Activated T-helper 1 cell treated with anti-CD3 and anti-CD28 coated beads, Interleukin-12 subunit alpha, Interleukin-12 subunit beta, Interleukin-2, Interleukin-4 antibody, amounts not matched to agents 30 ng/mL and 10 ng/mL and 1 ng/mL, durations not matched to agents 14 hours and 24 hours and 36 hours (primary cell): ENCODE results near the gene EPHB4. TPM values are rescaled to one million over a fixed set of nuclear protein-coding genes. Genes with fewer than 3 reads are reported as not detected.
"Not testable (repeated sequence)": the region's sequence is repeated elsewhere in the genome, so short reads cannot be mapped to it uniquely, and the experiment has no call there.

Experiments
- DNase-seq: peaks from one replicate; pipeline ENCODE4 v3.0.0; 2021; ENCODE audit warnings: low spot score
- H3K27ac Mint-ChIP-seq: one replicate; pipeline ENCODE4 v1.8.0; 2021; ENCODE audit warnings: mild to moderate bottlenecking, mixed read lengths
- H3K27me3 Mint-ChIP-seq: one replicate; pipeline ENCODE4 v1.8.0; 2022; ENCODE audit warnings: mild to moderate bottlenecking, moderate library complexity, mixed read lengths; ENCODE audit not compliant: insufficient read depth
- H3K36me3 Mint-ChIP-seq: one replicate; pipeline ENCODE4 v1.8.0; 2021; ENCODE audit warnings: low read depth, mixed read lengths
- H3K4me1 Mint-ChIP-seq: one replicate; pipeline ENCODE4 v1.8.0; 2021; ENCODE audit warnings: low read depth, mixed read lengths
- H3K4me3 Mint-ChIP-seq: one replicate; pipeline ENCODE4 v1.8.0; 2021; ENCODE audit warnings: mild to moderate bottlenecking, moderate library complexity, mixed read lengths
- H3K9me3 Mint-ChIP-seq: one replicate; pipeline ENCODE4 v1.8.0; 2021; ENCODE audit warnings: mixed read lengths
- intact Hi-C: fragments of 100-400 bp; cut with micrococcal nuclease; formaldehyde crosslinking; loops from one replicate; pipeline ENCODE4 v1.15.1; 2024
- total RNA-seq: library from RNA; stranded (reverse); gene quantifications from 2 replicates; pipeline ENCODE4 v1.2.3, GENCODE V29; 2022

Gene EPHB4
- total RNA-seq, 1 donor from 2014 or later = 2.4 TPM

GRCh38 chr7:100824499-100825214 lies 2.7 kb downstream of the EPHB4 start:
- intact Hi-C loops = no loop called here
- Mint-ChIP-seq H3K4me3 (no peak overlapping the region), H3K4me1 (peaks cover 15% of the 10 kb centered on the region), H3K9me3 (no peaks in the 10 kb centered on the region), H3K27ac (no peak overlapping the region), H3K27me3 (peaks cover 34% of the 10 kb centered on the region), H3K36me3 (no peaks in the 10 kb centered on the region)
- DNase-seq = no peak

GRCh38 chr7:100823534-100823933 lies 3.8 kb downstream of the EPHB4 start:
- DNase-seq = no peak
- H3K9me3 Mint-ChIP-seq = no peaks in the 10 kb centered on the region
- peaks cover 15% of the 10 kb centered on the region for H3K4me1 Mint-ChIP-seq
- no peaks in the 10 kb centered on the region for H3K36me3 Mint-ChIP-seq
- intact Hi-C loops = no loop called here
- H3K27me3 Mint-ChIP-seq = peaks cover 26% of the 10 kb centered on the region
- no peak overlapping the region for H3K4me3 Mint-ChIP-seq
- H3K27ac Mint-ChIP-seq = no peak overlapping the region

- no peaks in the 10 kb centered on the region for H3K9me3 Mint-ChIP-seq
- intact Hi-C loops = no loop called here
- peaks cover 15% of the 10 kb centered on the region for H3K4me1 Mint-ChIP-seq
- no peaks in the 10 kb centered on the region for H3K36me3 Mint-ChIP-seq
- peaks cover 23% of the 10 kb centered on the region for H3K27me3 Mint-ChIP-seq
- no peak for DNase-seq
- H3K4me3 Mint-ChIP-seq = no peak overlapping the region
- no peak overlapping the region for H3K27ac Mint-ChIP-seq
These were observed 4.2 kb downstream of the EPHB4 start for GRCh38 chr7:100823140-100823525.

- Mint-ChIP-seq H3K4me1 (peaks cover 9% of the 10 kb centered on the region), H3K36me3 (no peaks in the 10 kb centered on the region), H3K27me3 (peaks cover 18% of the 10 kb centered on the region), H3K9me3 (no peaks in the 10 kb centered on the region), H3K4me3 (no peak overlapping the region), H3K27ac (no peak overlapping the region)
- DNase-seq = no peak
- intact Hi-C loops = no loop called here
These were observed 4.8 kb downstream of the EPHB4 start for GRCh38 chr7:100822236-100823139.

- Mint-ChIP-seq H3K27me3 (peaks cover under 1% of the 10 kb centered on the region), H3K4me1 (no peaks in the 10 kb centered on the region), H3K36me3 (no peaks in the 10 kb centered on the region), H3K27ac (no peak overlapping the region), H3K9me3 (no peaks in the 10 kb centered on the region), H3K4me3 (no peak overlapping the region)
- no peak for DNase-seq
- intact Hi-C loops = no loop called here
These were observed 7.7 kb downstream of the EPHB4 start for GRCh38 chr7:100819586-100819985.

- Mint-ChIP-seq H3K27ac (no peak overlapping the region), H3K27me3 (no peaks in the 10 kb centered on the region), H3K36me3 (no peaks in the 10 kb centered on the region), H3K4me3 (no peak overlapping the region), H3K9me3 (no peaks in the 10 kb centered on the region), H3K4me1 (no peaks in the 10 kb centered on the region)
- no peak for DNase-seq
- intact Hi-C loops = no loop called here
These were observed 8.5 kb downstream of the EPHB4 start for GRCh38 chr7:100818825-100819224.

- DNase-seq = no peak
- Mint-ChIP-seq H3K27me3 (no peaks in the 10 kb centered on the region), H3K4me1 (no peaks in the 10 kb centered on the region), H3K27ac (no peak overlapping the region), H3K36me3 (no peaks in the 10 kb centered on the region), H3K4me3 (no peak overlapping the region), H3K9me3 (no peaks in the 10 kb centered on the region)
- intact Hi-C loops = no loop called here
These were observed 9.0 kb downstream of the EPHB4 start for GRCh38 chr7:100818366-100818765.

GRCh38 chr7:100817097-100817496 lies 10.2 kb downstream of the EPHB4 start:
- Mint-ChIP-seq H3K27ac (no peak overlapping the region), H3K4me1 (no peaks in the 10 kb centered on the region), H3K4me3 (no peak overlapping the region), H3K36me3 (no peaks in the 10 kb centered on the region), H3K27me3 (no peaks in the 10 kb centered on the region), H3K9me3 (no peaks in the 10 kb centered on the region)
- no peak for DNase-seq
- intact Hi-C loops = no loop called here

- DNase-seq, intact Hi-C loops, H3K36me3 Mint-ChIP-seq, H3K9me3 Mint-ChIP-seq, H3K27me3 Mint-ChIP-seq, H3K4me3 Mint-ChIP-seq, H3K4me1 Mint-ChIP-seq, H3K27ac Mint-ChIP-seq: not testable (repeated sequence)
These were observed 10.8 kb downstream of the EPHB4 start for GRCh38 chr7:100816515-100816914.

- no peak overlapping the region for H3K27ac Mint-ChIP-seq
- H3K36me3 Mint-ChIP-seq = no peaks in the 10 kb centered on the region
- DNase-seq = no peak
- peaks cover 3% of the 10 kb centered on the region for H3K27me3 Mint-ChIP-seq
- H3K4me1 Mint-ChIP-seq = no peaks in the 10 kb centered on the region
- H3K9me3 Mint-ChIP-seq = no peaks in the 10 kb centered on the region
- H3K4me3 Mint-ChIP-seq = no peak overlapping the region
- intact Hi-C loops = no loop called here
These were observed 14.6 kb downstream of the EPHB4 start for GRCh38 chr7:100812729-100813128.

- H3K27ac Mint-ChIP-seq = no peak overlapping the region
- no peaks in the 10 kb centered on the region for H3K9me3 Mint-ChIP-seq
- H3K36me3 Mint-ChIP-seq = no peaks in the 10 kb centered on the region
- no peaks in the 10 kb centered on the region for H3K4me1 Mint-ChIP-seq
- H3K27me3 Mint-ChIP-seq = peaks cover 3% of the 10 kb centered on the region
- DNase-seq = no peak
- intact Hi-C loops = no loop called here
- H3K4me3 Mint-ChIP-seq = no peak overlapping the region
These were observed 15.8 kb downstream of the EPHB4 start for GRCh38 chr7:100811480-100811879.

GRCh38 chr7:100808354-100808875 lies 18.9 kb downstream of the EPHB4 start:
- Mint-ChIP-seq H3K27me3 (peaks cover 7% of the 10 kb centered on the region), H3K4me1 (peaks cover 5% of the 10 kb centered on the region), H3K4me3 (no peak overlapping the region), H3K36me3 (no peaks in the 10 kb centered on the region), H3K9me3 (no peaks in the 10 kb centered on the region), H3K27ac (no peak overlapping the region)
- intact Hi-C loops = loop anchor here (5.0 kb wide), 1 partner anchor 159 kb away; the partner anchor contains the start of gene MUC12
- DNase-seq = no peak

- not testable (repeated sequence) for H3K27ac Mint-ChIP-seq, H3K36me3 Mint-ChIP-seq, DNase-seq, H3K9me3 Mint-ChIP-seq, H3K27me3 Mint-ChIP-seq, H3K4me3 Mint-ChIP-seq
- H3K4me1 Mint-ChIP-seq = peaks cover 10% of the 10 kb centered on the region
- intact Hi-C loops = loop anchor here (5.0 kb wide), 1 partner anchor 160 kb away; the partner anchor contains the start of gene MUC12
These were observed 20.4 kb downstream of the EPHB4 start for GRCh38 chr7:100806883-100807282.
